HepG2 (cell line): ENCODE results near the gene ZNF443. TPM values are rescaled to one million over a fixed set of nuclear protein-coding genes. Genes with fewer than 3 reads are reported as not detected.

ENCODE experiments used
- ATF1 ChIP-seq: IDR thresholded peaks from 2 replicates; pipeline ENCODE4 v1.6.1; 2016; ENCODE audit warnings: mild to moderate bottlenecking, control low read depth
- CCAR2 ChIP-seq: fragments of 200-400 bp; formaldehyde crosslinking; optimal IDR thresholded peaks from 2 replicates; pipeline ENCODE3; 2018; ENCODE audit warnings: low read depth, mild to moderate bottlenecking, low read length, moderate library complexity
- EEA1 ChIP-seq: sonication (generic); formaldehyde crosslinking; IDR thresholded peaks from 2 replicates; pipeline ENCODE4 v1.5.1; 2020; ENCODE audit warnings: mild to moderate bottlenecking, missing genetic modification reagents, borderline replicate concordance
- FOXK1 ChIP-seq: sonication (generic); formaldehyde crosslinking; IDR thresholded peaks from 2 replicates; pipeline ENCODE4 v1.4.0; 2020; ENCODE audit warnings: low read depth, missing genetic modification reagents, borderline replicate concordance
- FOXP4 ChIP-seq: sonication (generic); formaldehyde crosslinking; IDR thresholded peaks from 2 replicates; pipeline ENCODE4 v1.4.0; 2020; ENCODE audit warnings: missing genetic modification reagents
- GATAD2A ChIP-seq: IDR thresholded peaks from 2 replicates; pipeline ENCODE4 v1.6.1; 2016
- HINFP ChIP-seq: sonication (generic); formaldehyde crosslinking; IDR thresholded peaks from 2 replicates; pipeline ENCODE4 v1.4.0; 2020; ENCODE audit warnings: low read depth, mild to moderate bottlenecking, missing genetic modification reagents
- KDM1A ChIP-seq: IDR thresholded peaks from 2 replicates; pipeline ENCODE4 v1.6.1; 2016; ENCODE audit warnings: missing compliant biosample characterization
- NFRKB ChIP-seq: fragments of 450-650 bp; IDR thresholded peaks from 2 replicates; pipeline ENCODE4 v1.6.1; 2017
- PCBP1 ChIP-seq: fragments of 200-400 bp; formaldehyde crosslinking; IDR thresholded peaks from 2 replicates; pipeline ENCODE4 v1.6.1; 2017; ENCODE audit warnings: mild to moderate bottlenecking, low read depth, low read length, borderline replicate concordance
- PPARG ChIP-seq: conservative IDR thresholded peaks from 2 replicates; pipeline ENCODE4 v1.6.1; 2016; ENCODE audit warnings: missing biosample characterization, missing genetic modification reagents
- RAD21 ChIP-seq: fragments of 450-650 bp; formaldehyde crosslinking; IDR thresholded peaks from 2 replicates; pipeline ENCODE4 v1.5.0; 2020; ENCODE audit warnings: mild to moderate bottlenecking
- ZBED4 ChIP-seq: sonication (generic); formaldehyde crosslinking; IDR thresholded peaks from 2 replicates; pipeline ENCODE4 v1.4.0; 2020; ENCODE audit warnings: missing genetic modification reagents, borderline replicate concordance
- ZBTB1 ChIP-seq: sonication (generic); formaldehyde crosslinking; IDR thresholded peaks from 2 replicates; pipeline ENCODE4 v1.4.0; 2020; ENCODE audit warnings: missing genetic modification reagents, borderline replicate concordance
- ZFP36L1 ChIP-seq: sonication (generic); formaldehyde crosslinking; IDR thresholded peaks from 2 replicates; pipeline ENCODE4 v1.8.0; 2022; ENCODE audit warnings: mild to moderate bottlenecking, missing genetic modification reagents, moderate library complexity
- ZFP41 ChIP-seq: sonication (generic); formaldehyde crosslinking; IDR thresholded peaks from 2 replicates; pipeline ENCODE4 v1.4.0; 2020; ENCODE audit warnings: mild to moderate bottlenecking, missing genetic modification reagents, borderline replicate concordance
- ZIK1 ChIP-seq: sonication (generic); formaldehyde crosslinking; IDR thresholded peaks from 2 replicates; pipeline ENCODE4 v1.5.0; 2020; ENCODE audit warnings: mild to moderate bottlenecking, low read depth, missing genetic modification reagents, borderline replicate concordance
- ZNF232 ChIP-seq: sonication (generic); formaldehyde crosslinking; IDR thresholded peaks from 2 replicates; pipeline ENCODE4 v1.4.0; 2020; ENCODE audit warnings: missing genetic modification reagents, borderline replicate concordance
- ZNF256 ChIP-seq: sonication (generic); formaldehyde crosslinking; conservative IDR thresholded peaks from 2 replicates; pipeline ENCODE4 v1.4.0; 2020; ENCODE audit warnings: missing genetic modification reagents
- ZNF512 ChIP-seq: sonication (generic); formaldehyde crosslinking; IDR thresholded peaks from 2 replicates; pipeline ENCODE4 v1.4.0; 2020; ENCODE audit warnings: mild to moderate bottlenecking, missing genetic modification reagents
- ZNF570 ChIP-seq: sonication (generic); formaldehyde crosslinking; IDR thresholded peaks from 2 replicates; pipeline ENCODE4 v1.4.0; 2020; ENCODE audit warnings: mild to moderate bottlenecking, missing genetic modification reagents, borderline replicate concordance
- polyA plus RNA-seq, 8 experiments: library from polyadenylated mRNA; depleted of rRNA in 3 of 8; stranded (reverse) in 7 of 8; unstranded in 1 of 8; fragments of >200 nt; fragmentation: Illumina TruSeq in 4 of 8; extraction: Trizol in 4 of 8; gene quantifications; 2 replicates each; pipeline versions ENCODE4 v1.2.1 to v1.2.3, GENCODE V29; 2011 to 2016; ENCODE audit warnings: low read depth in 4 of 8, missing spikeins in 1 of 8, mixed read lengths in 1 of 8; ENCODE audit not compliant: insufficient read depth in 1 of 8
- total RNA-seq, 5 experiments: library from RNA; depleted of rRNA; stranded (reverse); fragments of >200 nt; fragmentation: Illumina TruSeq; extraction: Trizol; gene quantifications; 2 replicates each; pipeline ENCODE4 v1.2.3, GENCODE V29; 2016; ENCODE audit warnings: low read depth in 1 of 5

Gene ZNF443
- total and polyA plus RNA-seq, 2 of the 13 experiments (the other 11 are each of a cell fraction or from before 2014, with no cell fraction given), result 3.6 to 19.0 TPM

GRCh38 chr19:12440541-12441316, at the start of gene ZNF443 (continued):
- TF ChIP-seq FOXP4 (CRISPR knock-in tag) (no peak), KDM1A (no peak), CCAR2 (no peak), NFRKB (no peak), GATAD2A (CRISPR knock-in tag) (no peak), ZIK1 (CRISPR knock-in tag) (no peak), ZFP41 (no peak), ZFP36L1 (CRISPR knock-in tag) (no peak), ZNF232 (no peak), RAD21 (0 out of 2 replicates have a peak, but pooled peaks have one; percentile 37), PPARG (CRISPR knock-in tag) (0 out of 2 replicates have a peak, but pooled peaks have one; percentile 22), HINFP (CRISPR knock-in tag) (no peak), ZBTB1 (no peak), FOXK1 (CRISPR knock-in tag) (0 out of 2 replicates have a peak, but pooled peaks have one; percentile 23), ZNF570 (CRISPR knock-in tag) (no peak), ZBED4 (CRISPR knock-in tag) (no peak), PCBP1 (0 out of 2 replicates have a peak, but pooled peaks have one; percentile 51), ZNF512 (CRISPR knock-in tag) (no peak), ATF1 (CRISPR knock-in tag) (peak; percentile 49; the same call in 1 of the 2 replicates), EEA1 (CRISPR knock-in tag) (no peak), ZNF256 (CRISPR knock-in tag) (no peak)
